Lower leg skin (tissue), 3 donors: ENCODE results near the gene UQCRHL.
"Not testable (repeated sequence)": the region's sequence is repeated elsewhere in the genome, so short reads cannot be mapped to it uniquely, and the experiment has no call there.

Experiments used
- POLR2A ChIP-seq, 2 donors: fragments of 450-650 bp; IDR thresholded peaks; one replicate each; pipeline ENCODE4 v1.6.1; 2016 to 2017; ENCODE audit warnings: antibody characterized with exemption in 2 of 2, mild to moderate bottlenecking in 1 of 2, moderate library complexity in 1 of 2
- TF ChIP-seq, protein P1 (sequence below), 3 donors: fragments of 450-650 bp; IDR thresholded peaks; one replicate each; pipeline ENCODE4 v1.5.1; 2016; ENCODE audit warnings: antibody characterized with exemption in 3 of 3, mild to moderate bottlenecking in 3 of 3, moderate library complexity in 2 of 3

DNA sequence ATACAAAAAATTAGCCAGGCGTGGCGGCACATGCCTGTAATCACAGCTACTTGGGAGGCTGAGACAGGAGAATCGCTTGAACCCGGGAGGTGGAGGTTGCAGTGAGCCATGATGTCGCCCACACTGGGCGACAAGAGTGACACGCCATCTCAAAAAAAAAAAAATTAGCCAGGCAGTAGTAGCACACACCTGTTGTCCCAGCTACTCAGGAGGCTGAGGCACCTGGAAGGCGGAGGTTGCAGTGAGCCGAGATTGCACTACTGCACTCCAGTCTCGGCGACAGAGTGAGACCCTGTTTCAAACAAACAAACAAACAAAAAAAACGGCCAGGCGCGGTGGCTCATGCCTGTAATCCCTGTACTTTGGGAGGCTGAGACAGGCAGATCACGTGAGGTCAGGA, 20.1 kb upstream of the UQCRHL start:
- TF ChIP-seq, protein P1, sequence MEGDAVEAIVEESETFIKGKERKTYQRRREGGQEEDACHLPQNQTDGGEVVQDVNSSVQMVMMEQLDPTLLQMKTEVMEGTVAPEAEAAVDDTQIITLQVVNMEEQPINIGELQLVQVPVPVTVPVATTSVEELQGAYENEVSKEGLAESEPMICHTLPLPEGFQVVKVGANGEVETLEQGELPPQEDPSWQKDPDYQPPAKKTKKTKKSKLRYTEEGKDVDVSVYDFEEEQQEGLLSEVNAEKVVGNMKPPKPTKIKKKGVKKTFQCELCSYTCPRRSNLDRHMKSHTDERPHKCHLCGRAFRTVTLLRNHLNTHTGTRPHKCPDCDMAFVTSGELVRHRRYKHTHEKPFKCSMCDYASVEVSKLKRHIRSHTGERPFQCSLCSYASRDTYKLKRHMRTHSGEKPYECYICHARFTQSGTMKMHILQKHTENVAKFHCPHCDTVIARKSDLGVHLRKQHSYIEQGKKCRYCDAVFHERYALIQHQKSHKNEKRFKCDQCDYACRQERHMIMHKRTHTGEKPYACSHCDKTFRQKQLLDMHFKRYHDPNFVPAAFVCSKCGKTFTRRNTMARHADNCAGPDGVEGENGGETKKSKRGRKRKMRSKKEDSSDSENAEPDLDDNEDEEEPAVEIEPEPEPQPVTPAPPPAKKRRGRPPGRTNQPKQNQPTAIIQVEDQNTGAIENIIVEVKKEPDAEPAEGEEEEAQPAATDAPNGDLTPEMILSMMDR (IDR thresholded peaks at IDR 0.05) = not testable (repeated sequence)
- TF ChIP-seq POLR2A (IDR thresholded peaks at IDR 0.05) = not testable (repeated sequence)
